HepG2 (cell line): Measurements from ENCODE around the gene BHLHE23. TPM values are rescaled to one million over a fixed set of nuclear protein-coding genes. Genes with fewer than 3 reads are reported as not detected.
A peak's percentile ranks its signal among the peaks of the same experiment; 100 is the strongest.

Experiments used
- ATAC-seq: fragments of 200-7000 bp; cut with Tn5 transposase; 3 replicates; pipeline ENCODE4 v1.9.1; 2020; ENCODE audit warnings: mild to moderate bottlenecking, moderate library complexity
- BruUV-seq: library from RNA; stranded (reverse); fragments of 400-500 nt; replicated peaks from 2 replicates; lab custom pipeline; 2021; lab: Mats Ljungman, UMichigan
- CTCF ChIA-PET: fragments of 300-600 bp; formaldehyde crosslinking; extraction: SDS; loops from one replicate; lab custom pipeline; 2021; ENCODE audit warnings: low total read pairs, inconsistent platforms, low intra/inter-chr PET ratio; lab: Yijun Ruan, JAX
- POLR2A ChIA-PET: fragments of 350-600 bp; sonication (Branson Sonifier 250); formaldehyde crosslinking; loops from one replicate; lab custom pipeline; 2020; ENCODE audit warnings: antibody characterized with exemption, inconsistent platforms; lab: Yijun Ruan, JAX
- DNase-seq: peaks from one replicate; pipeline ENCODE4 v3.0.0-alpha.2; 2015; ENCODE audit warnings: low spot score
- FAIRE-seq: peaks from 3 replicates; lab custom pipeline; 2011; peaks lifted over from hg19 to GRCh38; lab: Jason Lieb, UNC
- H2AFZ ChIP-seq: one replicate; pipeline ENCODE4 v1.6.1; 2011; ENCODE audit warnings: low read length, inconsistent platforms
- H3K27ac ChIP-seq: fragments of 300-600 bp; 3 replicates; pipeline ENCODE4 v1.8.0; 2011; ENCODE audit warnings: mixed run types, mild to moderate bottlenecking, mixed read lengths, low read length, inconsistent platforms; ENCODE audit not compliant: insufficient read depth; ENCODE audit errors: extremely low read length
- H3K27me3 ChIP-seq, 2 experiments: fragments of 200-600 bp in 1 of 2; 2 replicates in 1 of 2; 3 replicates in 1 of 2; pipeline versions ENCODE4 v1.6.0 to v1.8.0; 2011; ENCODE audit warnings: low read length in 2 of 2, mild to moderate bottlenecking in 2 of 2, moderate library complexity in 2 of 2, inconsistent platforms in 1 of 2; ENCODE audit not compliant: insufficient read depth in 2 of 2, control insufficient read depth in 1 of 2
- H3K36me3 ChIP-seq, 2 experiments: fragments of 200-600 bp in 1 of 2; replicated peaks in 1 of 2; 2 replicates in 1 of 2; 3 replicates in 1 of 2; pipeline versions ENCODE4 v1.5.1 to v1.8.0; 2011; ENCODE audit warnings: low read length in 2 of 2, inconsistent platforms in 1 of 2; ENCODE audit not compliant: insufficient read depth in 2 of 2, control insufficient read depth in 1 of 2
- H3K4me1 ChIP-seq: 2 replicates; pipeline ENCODE4 v1.5.1; 2012; ENCODE audit warnings: low read length, inconsistent platforms; ENCODE audit not compliant: insufficient read depth
- H3K4me2 ChIP-seq: 2 replicates; pipeline ENCODE4 v1.6.0; 2011; ENCODE audit warnings: low read depth, low read length, inconsistent platforms
- H3K4me3 ChIP-seq, 3 experiments: fragments of 200-600 bp in 1 of 3; sonication (generic), shearing (Covaris generic) in 1 of 3; replicated peaks in 1 of 3; 2 replicates each; pipeline ENCODE4 v1.5.1; 2011 to 2016; ENCODE audit warnings: low read length in 3 of 3, inconsistent platforms in 2 of 3, low read depth in 2 of 3, mild to moderate bottlenecking in 2 of 3, control low read depth in 1 of 3, mixed read lengths in 1 of 3; ENCODE audit not compliant: insufficient read depth in 1 of 3
- H3K79me2 ChIP-seq: one replicate; pipeline ENCODE4 v1.6.1; 2011; ENCODE audit warnings: low read length, inconsistent platforms; ENCODE audit not compliant: insufficient read depth
- H3K9ac ChIP-seq: 2 replicates; pipeline ENCODE4 v1.6.0; 2011; ENCODE audit warnings: mild to moderate bottlenecking, low read depth, low read length, inconsistent platforms; ENCODE audit not compliant: insufficient read depth
- H3K9me3 ChIP-seq: 2 replicates; pipeline ENCODE4 v1.5.1; 2012; ENCODE audit warnings: mild to moderate bottlenecking, low read length
- H4K20me1 ChIP-seq: 2 replicates; pipeline ENCODE4 v1.6.0; 2011; ENCODE audit warnings: inconsistent platforms, mild to moderate bottlenecking, low read length, moderate library complexity; ENCODE audit not compliant: insufficient read depth
- CREB3 ChIP-seq: sonication (generic); formaldehyde crosslinking; IDR thresholded peaks from 2 replicates; pipeline ENCODE4 v1.5.0; 2020; ENCODE audit warnings: missing genetic modification reagents
- EZH2 ChIP-seq: conservative IDR thresholded peaks from 2 replicates; pipeline ENCODE4 v1.6.1; 2012; ENCODE audit warnings: mild to moderate bottlenecking, low read depth, low read length, moderate library complexity
- IKZF1 ChIP-seq: fragments of 450-650 bp; IDR thresholded peaks from 2 replicates; pipeline ENCODE4 v1.7.1; 2016
- MNT ChIP-seq: fragments of 450-650 bp; IDR thresholded peaks from 2 replicates; pipeline ENCODE4 v1.6.1; 2016
- NBN ChIP-seq: fragments of 450-650 bp; conservative IDR thresholded peaks from 2 replicates; pipeline ENCODE4 v1.6.1; 2017
- WGBS: methylation state at CpG from one replicate; pipeline ENCODE4 v1.1.6; 2017; ENCODE audit warnings: low lambda C conversion rate; 5-methylcytosine and 5-hydroxymethylcytosine counted together
- in situ Hi-C: cut with HindIII; loops from 2 replicates; pipeline ENCODE4 v1.10.0; 2017; ENCODE audit warnings: low pct_unique_long_range_greater_than_20kb; ENCODE audit not compliant: extremely low pct_ligation_motif_present
- intact Hi-C: fragments of 100-400 bp; cut with micrococcal nuclease; formaldehyde crosslinking; loops from one replicate; pipeline ENCODE4 v1.10.0; 2022; ENCODE audit not compliant: unreplicated experiment
- polyA plus RNA-seq, 8 experiments: library from polyadenylated mRNA; depleted of rRNA in 3 of 8; stranded (reverse) in 7 of 8; unstranded in 1 of 8; fragments of >200 nt; fragmentation: Illumina TruSeq in 4 of 8; extraction: Trizol in 4 of 8; gene quantifications; 2 replicates each; pipeline versions ENCODE4 v1.2.1 to v1.2.3, GENCODE V29; 2011 to 2016; ENCODE audit warnings: low read depth in 4 of 8, missing spikeins in 1 of 8, mixed read lengths in 1 of 8; ENCODE audit not compliant: insufficient read depth in 1 of 8
- total RNA-seq, 5 experiments: library from RNA; depleted of rRNA; stranded (reverse); fragments of >200 nt; fragmentation: Illumina TruSeq; extraction: Trizol; gene quantifications; 2 replicates each; pipeline ENCODE4 v1.2.3, GENCODE V29; 2016; ENCODE audit warnings: low read depth in 1 of 5

BHLHE23 gene
- total and polyA plus RNA-seq, 2 of the 13 experiments (the other 11 are each of a cell fraction or from before 2014, with no cell fraction given), result not detected

GRCh38 chr20:62998449-62998848 lies 8.3 kb downstream of the BHLHE23 start (continued):
- TF ChIP-seq CREB3 (CRISPR knock-in tag) (no peak), IKZF1 (0 out of 2 replicates have a peak, but pooled peaks have one; percentile 58), MNT (peak; percentile 100)

GRCh38 chr20:62997417-62998035 lies 9.2 kb downstream of the BHLHE23 start:
- CTCF ChIA-PET, result no interaction called here
- H3K27me3 ChIP-seq, result peaks cover 52 to 91% of the 10 kb centered on the region in 2 experiments

More at GRCh38 chr20:62997417-62998035, 9.2 kb downstream of the BHLHE23 start:
- Histone ChIP-seq H3K27ac (no peak overlapping the region), H3K4me3 (no peak overlapping the region), H3K4me2 (no peak overlapping the region), H3K9me3 (no peaks in the 10 kb centered on the region), H3K9ac (no peak overlapping the region), H4K20me1 (no peaks in the 10 kb centered on the region; the same call in 1 of the 2 replicates), H3K36me3 (no peaks in the 10 kb centered on the region), H2AFZ (no peak overlapping the region), H3K4me1 (no peaks in the 10 kb centered on the region), H3K79me2 (no peaks in the 10 kb centered on the region)
- TF ChIP-seq NBN (no peak), EZH2 (0 out of 2 replicates have a peak, but pooled peaks have one; percentile 76)
- DNase-seq, result no peak
- no peak for ATAC-seq
- BruUV-seq, result no TSS peak
- POLR2A ChIA-PET, result interaction anchor here (0.6 kb wide), 1 partner anchor 545 kb away, joined by 3 read pairs; no protein-coding TSS in a partner anchor
- intact Hi-C loops (no loop called here), in situ Hi-C loops (no loop called here)
- FAIRE-seq, result no peak
- 23% methylated on average over 20 of the region's 20 CpGs for WGBS
